ENCODE results near the gene SSTR1.

Gene SSTR1

GRCh38 chr14:38217553-38217952 lies 9.8 kb downstream of the SSTR1 start:
- CTCF ChIA-PET, result no interaction called here
- TF ChIP-seq CTCF (IDR thresholded peaks at IDR 0.05; ENCODE audit: insufficient read depth, low read length, missing control alignments), result no peak
- POLR2A ChIA-PET, result no interaction called here
- H3K4me3 ChIP-seq (ENCODE audit: low read depth, low read length), result no peak overlapping the region
- no peak for DNase-seq (ENCODE audit: low read depth, low spot score)

GRCh38 chr14:38221077-38221476 lies 13.4 kb downstream of the SSTR1 start:
- TF ChIP-seq CTCF (IDR thresholded peaks at IDR 0.05; ENCODE audit: insufficient read depth, low read length, missing control alignments), result no peak
- ChIA-PET POLR2A (interaction anchor here (0.5 to 0.6 kb wide), 2 partner anchors 137 to 272 kb away, joined by 3 read pairs; no protein-coding TSS in a partner anchor), CTCF (interaction anchor here (1.2 kb wide), 2 partner anchors 9 to 10 kb away, joined by 3 to 5 read pairs; no protein-coding TSS in a partner anchor)
- H3K4me3 ChIP-seq (ENCODE audit: low read depth, low read length), result no peak overlapping the region
- DNase-seq (ENCODE audit: low read depth, low spot score), result no peak

- no peak for DNase-seq (ENCODE audit: low read depth, low spot score)
- ChIA-PET CTCF (interaction anchor here (1.0 to 1.1 kb wide), 2 partner anchors 11 to 13 kb away, joined by 3 read pairs; no protein-coding TSS in a partner anchor), POLR2A (no interaction called here)
Observed at GRCh38 chr14:38224338-38224737, 16.6 kb downstream of the SSTR1 start.

GRCh38 chr14:38225946-38226345 lies 18.2 kb downstream of the SSTR1 start:
- no peak for DNase-seq (ENCODE audit: low read depth, low spot score)
- CTCF ChIA-PET, result no interaction called here
- POLR2A ChIA-PET, result no interaction called here

More at GRCh38 chr14:38224338-38224737, 16.6 kb downstream of the SSTR1 start:
- no peak overlapping the region for H3K4me3 ChIP-seq (ENCODE audit: low read depth, low read length)
- TF ChIP-seq CTCF (IDR thresholded peaks at IDR 0.05; ENCODE audit: insufficient read depth, low read length, missing control alignments), result no peak

GRCh38 chr14:38226366-38226765 lies 18.7 kb downstream of the SSTR1 start:
- DNase-seq (ENCODE audit: low read depth, low spot score), result no peak
- no peak overlapping the region for H3K4me3 ChIP-seq (ENCODE audit: low read depth, low read length)
- CTCF ChIA-PET, result no interaction called here
- POLR2A ChIA-PET, result no interaction called here
- no peak for TF ChIP-seq CTCF (IDR thresholded peaks at IDR 0.05; ENCODE audit: insufficient read depth, low read length, missing control alignments)

More at GRCh38 chr14:38225946-38226345, 18.2 kb downstream of the SSTR1 start:
- no peak overlapping the region for H3K4me3 ChIP-seq (ENCODE audit: low read depth, low read length)
- TF ChIP-seq CTCF (IDR thresholded peaks at IDR 0.05; ENCODE audit: insufficient read depth, low read length, missing control alignments), result no peak

- DNase-seq (ENCODE audit: low read depth, low spot score), result no peak
- H3K4me3 ChIP-seq (ENCODE audit: low read depth, low read length), result no peak overlapping the region
- no peak for TF ChIP-seq CTCF (IDR thresholded peaks at IDR 0.05; ENCODE audit: insufficient read depth, low read length, missing control alignments)
- ChIA-PET CTCF (interaction anchor here (1.0 to 1.2 kb wide), 3 partner anchors 11 to 36 kb away, joined by 3 read pairs; no protein-coding TSS in a partner anchor), POLR2A (no interaction called here)
Observed at GRCh38 chr14:38233218-38233617, 25.5 kb downstream of the SSTR1 start.

Data from AG04449 (cell line).